Effector memory CD8-positive, alpha-beta T cell (primary cell): ENCODE measurements around the gene RFT1.

ENCODE experiments used
- ATAC-seq: fragments of 150-1000 bp; cut with Tn5 transposase; replicated peaks from 2 replicates; pipeline ENCODE4 v1.10.0; 2021; ENCODE audit warnings: mild to moderate bottlenecking, moderate library complexity
- DNase-seq, 3 experiments: peaks; one replicate each; pipeline ENCODE4 v3.0.0; 2021
- H3K27ac Mint-ChIP-seq, 2 donors: one replicate each; pipeline ENCODE4 v1.8.0; 2022; ENCODE audit warnings: mild to moderate bottlenecking in 2 of 2, mixed read lengths in 2 of 2, moderate library complexity in 2 of 2
- H3K27me3 Mint-ChIP-seq, 2 donors: one replicate each; pipeline ENCODE4 v1.8.0; 2022; ENCODE audit warnings: mixed read lengths in 2 of 2
- H3K36me3 Mint-ChIP-seq: one replicate; pipeline ENCODE4 v1.8.0; 2022; ENCODE audit warnings: mild to moderate bottlenecking, moderate library complexity, mixed read lengths; ENCODE audit not compliant: insufficient read depth
- H3K4me1 Mint-ChIP-seq, 2 donors: one replicate each; pipeline ENCODE4 v1.8.0; 2022; ENCODE audit warnings: low read depth in 2 of 2, mixed read lengths in 2 of 2
- H3K4me3 Mint-ChIP-seq, 2 donors: one replicate each; pipeline ENCODE4 v1.8.0; 2022; ENCODE audit warnings: mild to moderate bottlenecking in 2 of 2, mixed read lengths in 2 of 2, moderate library complexity in 2 of 2
- H3K9me3 Mint-ChIP-seq, 2 donors: one replicate each; pipeline ENCODE4 v1.8.0; 2022; ENCODE audit warnings: mixed read lengths in 2 of 2

RFT1 gene

DNA sequence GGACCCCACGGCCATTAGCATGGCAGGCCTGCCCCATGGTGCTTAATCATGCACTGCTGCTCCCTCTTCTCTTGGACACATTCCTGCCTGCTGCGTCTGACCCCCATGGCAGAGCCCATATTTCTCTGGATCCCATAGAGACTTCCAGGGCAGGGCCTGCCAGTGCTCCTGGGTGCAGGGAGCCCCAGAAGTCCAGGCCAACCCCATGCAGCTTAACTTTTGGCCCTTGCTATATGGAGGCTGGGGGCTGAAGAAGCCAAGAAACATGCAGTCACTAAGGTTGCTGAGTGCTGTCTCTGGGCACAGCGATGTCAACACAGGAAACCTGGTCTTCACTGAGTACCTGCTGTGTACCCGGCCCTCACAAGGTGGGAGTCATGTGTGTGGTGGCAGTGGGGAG lies 19.5 kb upstream of the RFT1 start:
- Mint-ChIP-seq H3K27me3 (peaks cover 12 to 27% of the 10 kb centered on the region in 2 donors), H3K4me3 (no peak overlapping the region), H3K27ac (no peak overlapping the region), H3K36me3 (no peaks in the 10 kb centered on the region), H3K9me3 (no peaks in the 10 kb centered on the region), H3K4me1 (no peaks in the 10 kb centered on the region)
- DNase-seq (no peak), ATAC-seq (no peak)

DNA sequence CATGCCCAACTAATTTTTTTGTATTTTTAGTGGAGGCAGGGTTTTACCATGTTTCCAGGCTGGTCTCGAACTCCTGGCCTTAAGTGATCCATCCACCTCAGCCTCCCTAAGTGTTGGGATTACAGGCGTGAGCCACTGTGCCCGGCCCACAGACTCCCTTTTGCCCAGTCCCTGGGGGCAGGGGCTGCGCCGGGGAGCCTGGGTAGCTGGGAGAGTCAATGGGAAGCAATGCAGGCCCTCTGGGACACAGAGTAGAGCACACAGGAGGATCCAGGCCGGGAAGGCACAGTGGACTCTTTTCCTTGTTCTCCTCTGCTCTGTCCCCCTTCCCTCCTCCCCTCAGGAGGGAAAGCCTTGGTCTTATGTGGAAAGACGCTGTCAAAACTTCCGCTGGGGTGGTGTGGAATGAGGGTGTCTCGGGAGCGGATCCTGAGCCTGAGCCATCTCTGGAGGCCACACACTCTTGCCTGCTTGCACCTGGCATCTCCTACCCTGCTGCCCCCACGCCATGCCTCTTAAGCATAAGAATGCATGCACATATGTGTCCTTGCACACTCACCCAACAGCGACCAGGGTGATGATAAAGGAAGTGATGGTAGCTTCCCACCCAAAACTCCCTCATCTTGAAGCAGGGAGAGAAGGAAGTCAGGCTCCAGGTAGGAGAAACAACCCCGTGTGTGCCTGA lies 18.9 kb upstream of the RFT1 start:
- Mint-ChIP-seq H3K4me3 (no peak overlapping the region), H3K36me3 (no peaks in the 10 kb centered on the region), H3K4me1 (no peaks in the 10 kb centered on the region), H3K9me3 (no peaks in the 10 kb centered on the region), H3K27me3 (peaks cover 12 to 21% of the 10 kb centered on the region in 2 donors), H3K27ac (no peak overlapping the region)
- ATAC-seq (no peak), DNase-seq (no peak)

DNA sequence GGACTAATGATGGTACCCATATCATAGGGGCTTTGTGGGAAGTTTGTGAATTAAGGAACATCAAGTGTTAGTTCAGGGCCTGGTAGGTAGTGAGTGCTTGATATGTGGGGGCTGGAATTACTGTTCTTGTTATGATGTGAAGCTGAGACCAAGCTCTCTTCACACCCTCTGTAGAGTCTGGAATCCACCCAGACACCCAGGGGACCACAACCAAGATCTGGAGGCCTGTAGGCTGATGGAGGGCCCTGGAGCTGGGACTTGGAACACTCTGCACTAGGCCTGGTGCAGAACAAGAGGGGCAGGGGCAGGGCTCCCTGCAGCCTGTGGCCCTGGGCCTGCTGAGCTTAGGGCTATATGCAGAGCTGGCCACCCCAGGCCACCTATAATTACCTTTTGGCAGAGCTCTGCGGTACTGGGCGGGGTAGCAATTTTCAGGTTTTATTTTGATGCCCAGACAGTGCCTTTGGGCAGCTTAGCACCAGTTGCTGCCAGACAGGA lies 17.7 kb upstream of the RFT1 start:
- no peaks in the 10 kb centered on the region for H3K36me3 Mint-ChIP-seq
- DNase-seq (no peak), ATAC-seq (no peak)
- no peaks in the 10 kb centered on the region for H3K9me3 Mint-ChIP-seq
- H3K4me3 Mint-ChIP-seq = no peak overlapping the region
- H3K27me3 Mint-ChIP-seq = peaks cover 3 to 9% of the 10 kb centered on the region in 2 donors
- no peaks in the 10 kb centered on the region for H3K4me1 Mint-ChIP-seq
- H3K27ac Mint-ChIP-seq = no peak overlapping the region

DNA sequence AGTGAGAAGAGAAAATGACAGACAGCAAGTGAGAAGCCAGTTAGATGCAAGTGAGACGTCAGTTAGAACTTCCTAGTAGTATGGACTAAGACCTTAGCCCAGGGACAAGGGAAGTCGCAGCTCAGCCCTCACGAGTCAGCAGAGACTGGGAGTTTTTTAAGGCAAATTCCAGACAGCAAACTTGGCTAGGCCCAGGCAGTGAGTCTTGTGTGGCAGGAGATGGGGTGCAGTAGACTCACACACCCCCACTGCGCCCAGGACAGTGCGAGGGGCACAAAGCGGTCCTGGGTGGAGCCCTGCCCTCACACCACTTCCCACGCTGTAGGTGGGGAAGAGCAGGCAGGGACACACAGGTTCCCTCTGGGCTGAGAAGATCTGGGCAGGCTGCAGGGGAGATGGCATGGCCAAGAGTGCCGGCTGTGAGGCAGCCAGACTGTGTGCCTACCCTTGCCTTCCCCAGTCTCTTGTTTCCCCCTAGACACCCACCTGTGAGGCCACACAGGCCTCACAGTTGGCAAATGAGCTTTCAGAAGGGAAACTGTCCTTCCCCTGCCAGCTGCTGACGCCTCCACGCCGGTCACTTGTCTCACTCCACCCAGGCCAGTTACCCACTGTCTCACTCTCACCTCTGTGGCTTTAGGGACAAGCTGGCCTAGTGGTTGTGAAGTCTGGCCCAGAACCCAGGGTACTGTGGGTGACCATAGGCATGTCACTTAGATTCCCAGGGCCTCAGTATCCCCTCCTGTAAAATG lies 17.1 kb upstream of the RFT1 start:
- Mint-ChIP-seq H3K27me3 (peaks cover 0 to 3% of the 10 kb centered on the region in 2 donors), H3K27ac (no peak overlapping the region), H3K4me1 (no peaks in the 10 kb centered on the region), H3K36me3 (no peaks in the 10 kb centered on the region), H3K4me3 (no peak overlapping the region), H3K9me3 (no peaks in the 10 kb centered on the region)
- ATAC-seq (no peak), DNase-seq (no peak)

DNA sequence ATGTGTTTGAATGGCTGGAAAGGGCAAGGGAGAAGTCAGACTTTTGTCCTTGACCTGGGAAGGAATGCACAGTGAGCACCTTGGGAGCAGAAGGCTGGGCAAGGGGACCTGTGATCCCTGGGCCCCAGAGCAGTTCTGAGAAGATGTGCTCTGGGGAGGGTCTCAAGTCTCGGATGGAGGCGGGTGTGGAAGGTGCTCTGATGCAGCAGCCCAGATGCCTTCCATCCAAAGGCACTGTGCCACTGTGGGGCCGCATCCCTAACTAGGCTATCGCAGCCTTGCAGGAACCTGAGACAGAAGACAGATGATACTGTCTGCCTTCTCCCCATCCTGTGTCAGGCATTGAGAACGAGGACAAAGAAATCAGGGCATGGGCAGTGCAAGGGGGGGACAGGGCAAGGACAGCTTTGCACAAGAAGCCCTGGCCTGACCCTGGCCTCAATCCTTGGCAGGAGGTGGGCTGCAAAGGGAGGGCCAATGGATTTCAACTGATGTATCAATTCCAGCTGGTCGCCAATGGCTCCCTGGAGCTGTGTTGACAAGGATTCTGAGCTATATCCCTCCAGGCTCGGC lies 16.2 kb upstream of the RFT1 start:
- no peaks in the 10 kb centered on the region for H3K4me1 Mint-ChIP-seq
- H3K4me3 Mint-ChIP-seq = no peak overlapping the region
- no peaks in the 10 kb centered on the region for H3K9me3 Mint-ChIP-seq
- no peak for DNase-seq
- ATAC-seq = no peak
- H3K36me3 Mint-ChIP-seq = no peaks in the 10 kb centered on the region
- H3K27ac Mint-ChIP-seq = no peak overlapping the region
- H3K27me3 Mint-ChIP-seq = no peaks in the 10 kb centered on the region

DNA sequence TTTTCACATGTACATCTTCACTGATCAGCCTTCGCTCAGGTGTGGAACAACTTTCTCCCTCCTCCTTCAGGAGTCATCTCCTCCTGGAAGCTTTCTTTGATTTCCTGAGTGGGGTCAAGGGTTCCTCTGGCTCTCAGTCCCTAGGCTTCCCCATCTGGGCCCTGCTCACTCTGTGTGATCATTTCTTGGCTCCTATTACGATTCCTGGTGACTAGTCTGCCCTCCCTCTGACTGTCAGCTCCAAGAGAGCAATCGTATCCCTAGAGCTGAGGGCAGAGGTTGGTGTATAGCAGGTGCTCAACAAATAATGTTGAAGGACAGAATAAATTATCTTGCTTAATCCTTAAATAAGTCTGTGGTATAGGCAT lies 15.5 kb upstream of the RFT1 start:
- ATAC-seq = no peak
- Mint-ChIP-seq H3K9me3 (no peaks in the 10 kb centered on the region), H3K4me3 (no peak overlapping the region), H3K36me3 (no peaks in the 10 kb centered on the region), H3K27ac (no peak overlapping the region), H3K4me1 (no peaks in the 10 kb centered on the region), H3K27me3 (no peaks in the 10 kb centered on the region)
- no peak for DNase-seq

DNA sequence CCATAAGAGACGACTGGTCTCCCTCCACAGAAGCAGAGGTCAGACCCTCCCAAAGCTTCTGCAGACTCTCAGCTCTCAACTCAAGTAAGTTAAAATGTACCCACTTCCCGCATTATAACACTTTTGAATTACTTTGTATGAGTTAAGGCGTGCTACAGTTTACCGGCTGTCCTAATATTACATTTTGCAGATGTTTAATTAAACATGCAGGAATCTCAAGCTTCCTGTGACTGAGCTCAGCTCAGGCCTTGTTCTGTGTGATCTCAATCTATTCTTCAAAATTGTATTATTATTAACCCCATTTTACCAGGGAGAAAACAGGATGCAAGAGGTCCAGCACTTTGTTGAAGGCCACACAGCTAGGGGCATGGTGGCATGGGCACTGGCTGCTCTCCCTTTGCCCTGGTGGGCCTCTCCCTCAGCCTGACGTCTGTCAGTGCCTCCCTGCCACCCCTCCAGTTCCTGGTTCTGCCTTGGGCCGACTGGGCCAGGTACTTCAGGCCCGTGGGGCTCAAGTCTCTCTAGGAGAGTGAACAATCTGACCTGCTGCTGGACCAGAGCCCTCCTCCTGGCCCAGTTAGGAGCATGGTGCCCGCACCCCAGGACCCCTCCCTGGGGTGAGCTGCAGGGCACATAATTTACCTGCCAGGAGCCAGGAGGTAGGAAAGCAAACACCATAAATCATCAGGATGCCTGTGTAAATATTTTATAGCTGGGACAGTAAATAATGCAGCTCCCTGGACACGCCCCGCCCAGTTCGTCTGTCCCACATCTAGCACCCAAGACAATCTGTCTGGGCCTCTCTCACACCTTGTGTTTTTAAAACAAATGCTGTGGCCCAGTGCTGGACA lies 14.9 kb upstream of the RFT1 start:
- Mint-ChIP-seq H3K27ac (no peak overlapping the region), H3K9me3 (no peaks in the 10 kb centered on the region), H3K4me1 (no peaks in the 10 kb centered on the region), H3K27me3 (no peaks in the 10 kb centered on the region), H3K36me3 (no peaks in the 10 kb centered on the region), H3K4me3 (no peak overlapping the region)
- ATAC-seq (no peak), DNase-seq (no peak)

DNA sequence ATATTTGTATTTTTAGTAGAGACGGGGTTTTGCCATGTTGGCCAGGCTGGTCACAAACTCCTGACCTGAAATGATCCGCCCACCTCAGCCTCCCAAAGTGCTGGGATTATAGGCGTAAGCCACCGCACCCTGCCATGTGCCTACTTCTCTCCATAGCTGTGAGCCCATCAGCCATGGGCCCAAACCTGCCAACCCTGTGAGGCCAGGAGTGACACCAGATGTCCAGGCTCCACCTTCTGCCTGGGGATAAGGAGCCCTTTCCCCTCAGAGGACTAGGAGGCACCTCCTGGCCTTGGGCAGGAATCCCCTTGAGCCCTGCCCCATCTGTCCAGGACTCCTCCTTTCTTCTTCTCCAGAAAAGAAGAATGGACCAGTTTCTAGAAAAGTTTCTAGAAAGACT lies 14.2 kb upstream of the RFT1 start:
- H3K27me3 Mint-ChIP-seq = no peaks in the 10 kb centered on the region
- H3K36me3 Mint-ChIP-seq = no peaks in the 10 kb centered on the region
- DNase-seq (no peak), ATAC-seq (no peak)
- no peak overlapping the region for H3K4me3 Mint-ChIP-seq
- H3K9me3 Mint-ChIP-seq = no peaks in the 10 kb centered on the region
- no peak overlapping the region for H3K27ac Mint-ChIP-seq
- H3K4me1 Mint-ChIP-seq = no peaks in the 10 kb centered on the region

DNA sequence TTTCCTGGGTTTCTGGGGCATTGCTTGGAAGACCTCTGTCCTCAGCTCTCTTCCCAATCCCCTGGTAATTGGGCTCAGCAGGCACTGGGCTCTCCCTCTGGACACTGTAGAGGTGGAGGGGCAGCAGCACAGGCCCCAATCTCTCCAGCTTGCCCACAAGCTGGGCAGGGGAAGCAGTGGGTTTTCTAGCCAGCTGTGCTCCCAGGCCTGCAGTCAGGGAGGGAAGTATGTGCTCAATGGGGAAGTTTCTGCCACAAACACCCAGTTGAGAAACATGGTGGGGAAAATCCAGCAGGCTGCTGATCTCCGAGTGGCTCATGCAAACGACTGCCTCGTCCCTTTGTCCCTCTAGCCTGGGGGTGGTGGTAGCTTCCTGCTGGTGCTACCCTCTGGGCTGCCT lies 12.8 kb upstream of the RFT1 start:
- Mint-ChIP-seq H3K27ac (no peak overlapping the region), H3K4me3 (no peak overlapping the region), H3K4me1 (no peaks in the 10 kb centered on the region), H3K36me3 (no peaks in the 10 kb centered on the region), H3K27me3 (no peaks in the 10 kb centered on the region), H3K9me3 (no peaks in the 10 kb centered on the region)
- DNase-seq = no peak
- no peak for ATAC-seq

DNA sequence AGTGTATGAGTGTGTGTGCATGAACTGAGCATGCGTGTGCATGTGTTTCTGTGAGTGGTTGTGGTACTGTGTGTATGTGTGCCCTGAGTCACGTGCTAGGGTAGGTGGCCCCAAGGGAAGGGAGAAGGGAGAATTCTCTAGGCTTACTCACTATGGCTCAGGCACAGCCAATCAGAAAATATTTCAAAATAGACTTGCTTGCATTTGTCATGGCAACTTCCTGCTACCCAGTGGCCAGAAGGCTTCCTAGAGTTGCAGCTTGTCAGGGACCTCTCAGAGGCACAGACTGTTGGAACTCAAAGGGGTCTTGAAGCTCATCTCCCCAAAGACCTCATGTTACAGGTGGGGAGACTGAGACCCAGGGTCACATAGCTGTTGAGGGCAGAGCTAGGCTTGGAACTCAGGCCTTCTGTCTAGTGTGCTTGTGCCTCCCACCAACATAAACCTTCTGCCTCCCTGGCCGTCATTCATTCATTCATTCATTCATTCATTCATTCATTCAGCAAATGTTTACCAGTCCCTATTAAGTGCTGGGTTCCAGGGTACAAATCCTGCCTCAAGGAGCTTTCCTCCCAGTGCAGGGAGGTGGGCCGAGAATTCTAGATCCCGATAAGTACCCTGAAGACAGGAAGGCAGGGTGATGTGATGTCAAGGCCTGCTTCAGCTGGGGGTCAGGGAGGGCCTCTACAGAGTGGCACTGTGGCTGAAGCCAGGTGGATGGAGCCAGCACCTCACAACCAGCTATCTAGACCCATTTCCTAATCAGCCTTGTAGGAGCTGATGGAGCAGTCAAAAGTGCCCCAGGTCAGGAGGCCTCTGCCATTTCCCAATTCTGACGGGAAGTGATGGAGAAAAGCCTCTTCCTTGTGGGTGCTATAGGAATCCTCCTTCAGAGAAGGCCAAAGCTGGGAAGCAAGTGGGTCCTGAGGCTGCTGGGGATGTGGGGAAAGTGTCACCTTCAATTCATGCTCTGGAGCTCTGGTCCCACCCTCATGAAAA lies 10.9 kb upstream of the RFT1 start:
- no peak overlapping the region for H3K27ac Mint-ChIP-seq
- no peaks in the 10 kb centered on the region for H3K9me3 Mint-ChIP-seq
- no peaks in the 10 kb centered on the region for H3K4me1 Mint-ChIP-seq
- no peaks in the 10 kb centered on the region for H3K36me3 Mint-ChIP-seq
- no peak for DNase-seq
- no peak overlapping the region for H3K4me3 Mint-ChIP-seq
- no peaks in the 10 kb centered on the region for H3K27me3 Mint-ChIP-seq
- no peak for ATAC-seq

DNA sequence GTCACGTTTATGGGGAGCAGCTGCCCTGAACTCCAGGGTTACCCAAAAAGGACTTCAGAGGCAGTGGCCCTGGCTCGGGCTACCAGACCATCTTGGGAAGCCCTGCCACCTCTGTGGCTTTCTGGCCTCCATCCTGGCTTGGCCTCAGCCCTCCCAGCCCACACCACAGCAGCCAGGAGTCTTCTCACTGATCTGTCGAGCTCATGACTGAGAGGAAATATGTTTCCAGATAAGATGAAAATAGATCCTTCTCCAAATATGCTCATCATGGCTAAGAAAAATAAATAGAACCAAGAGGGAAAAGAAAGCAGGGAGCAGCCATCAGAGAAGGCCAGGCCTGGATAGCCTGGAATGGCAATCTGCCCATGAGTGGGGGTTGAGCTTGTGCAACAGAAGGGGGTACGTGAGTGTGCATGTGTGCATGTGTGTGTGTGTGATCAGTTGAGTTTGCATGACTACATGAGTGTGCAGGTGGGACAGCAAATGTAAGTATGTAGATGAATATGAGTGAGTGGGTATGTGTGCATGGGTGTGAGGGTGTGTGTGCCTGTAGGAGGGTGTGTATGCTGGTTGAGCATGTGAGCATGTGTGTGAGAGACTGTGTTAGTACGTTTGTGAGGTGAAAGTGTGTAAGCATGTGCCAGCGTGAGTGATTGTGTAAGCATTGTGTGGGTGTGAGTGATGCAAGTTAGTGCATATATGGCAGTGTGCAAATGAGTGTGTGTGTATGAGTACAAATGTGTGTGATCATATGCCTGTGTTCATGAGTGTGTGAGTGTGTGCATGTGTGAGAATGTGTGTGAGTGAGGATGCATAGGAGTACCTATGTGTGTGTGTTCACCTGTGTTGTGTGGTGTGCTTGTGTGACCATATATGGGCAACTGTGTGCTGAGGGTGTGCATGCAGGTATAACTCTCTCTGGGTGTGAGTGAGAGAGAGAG lies 9.9 kb upstream of the RFT1 start:
- Mint-ChIP-seq H3K4me1 (no peaks in the 10 kb centered on the region), H3K36me3 (no peaks in the 10 kb centered on the region), H3K9me3 (no peaks in the 10 kb centered on the region), H3K27me3 (no peaks in the 10 kb centered on the region), H3K4me3 (no peak overlapping the region), H3K27ac (no peak overlapping the region)
- DNase-seq = no peak
- ATAC-seq = no peak
